ENCODE data around the gene INTS15.

DNA sequence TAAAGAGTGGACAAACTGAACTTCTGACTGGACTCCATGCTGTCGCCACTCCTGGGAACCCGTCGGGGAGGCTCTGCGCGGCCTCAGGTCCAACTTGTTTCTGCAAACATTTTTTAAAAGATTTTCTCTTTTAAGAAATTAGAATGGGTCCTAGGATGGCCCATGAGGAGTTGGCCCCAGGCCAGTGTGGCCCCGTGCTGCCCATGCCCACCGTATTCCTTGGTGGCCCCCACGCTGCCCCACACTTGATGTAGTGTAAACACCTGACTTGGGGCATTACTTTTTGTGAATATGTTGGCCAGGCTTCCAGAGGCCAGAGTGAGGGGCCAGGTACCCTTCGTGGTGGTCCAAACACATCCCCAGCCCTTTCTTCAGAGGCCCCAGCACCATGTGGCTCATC is 66.6 kb downstream of the INTS15 start:
- TF ChIP-seq NBN (IDR thresholded peaks at IDR 0.05) (no peak), NFXL1 (IDR thresholded peaks at IDR 0.05; ENCODE audit: borderline replicate concordance) (no peak), KDM1A (IDR thresholded peaks at IDR 0.05; ENCODE audit: borderline replicate concordance) (no peak), RCOR1 (conservative IDR thresholded peaks at IDR 0.05; ENCODE audit: low read depth, low read length) (no peak), POU2F2 (IDR thresholded peaks at IDR 0.05; ENCODE audit: borderline replicate concordance, low read depth, low read length) (no peak)
- TF ChIP-seq, protein P1, sequence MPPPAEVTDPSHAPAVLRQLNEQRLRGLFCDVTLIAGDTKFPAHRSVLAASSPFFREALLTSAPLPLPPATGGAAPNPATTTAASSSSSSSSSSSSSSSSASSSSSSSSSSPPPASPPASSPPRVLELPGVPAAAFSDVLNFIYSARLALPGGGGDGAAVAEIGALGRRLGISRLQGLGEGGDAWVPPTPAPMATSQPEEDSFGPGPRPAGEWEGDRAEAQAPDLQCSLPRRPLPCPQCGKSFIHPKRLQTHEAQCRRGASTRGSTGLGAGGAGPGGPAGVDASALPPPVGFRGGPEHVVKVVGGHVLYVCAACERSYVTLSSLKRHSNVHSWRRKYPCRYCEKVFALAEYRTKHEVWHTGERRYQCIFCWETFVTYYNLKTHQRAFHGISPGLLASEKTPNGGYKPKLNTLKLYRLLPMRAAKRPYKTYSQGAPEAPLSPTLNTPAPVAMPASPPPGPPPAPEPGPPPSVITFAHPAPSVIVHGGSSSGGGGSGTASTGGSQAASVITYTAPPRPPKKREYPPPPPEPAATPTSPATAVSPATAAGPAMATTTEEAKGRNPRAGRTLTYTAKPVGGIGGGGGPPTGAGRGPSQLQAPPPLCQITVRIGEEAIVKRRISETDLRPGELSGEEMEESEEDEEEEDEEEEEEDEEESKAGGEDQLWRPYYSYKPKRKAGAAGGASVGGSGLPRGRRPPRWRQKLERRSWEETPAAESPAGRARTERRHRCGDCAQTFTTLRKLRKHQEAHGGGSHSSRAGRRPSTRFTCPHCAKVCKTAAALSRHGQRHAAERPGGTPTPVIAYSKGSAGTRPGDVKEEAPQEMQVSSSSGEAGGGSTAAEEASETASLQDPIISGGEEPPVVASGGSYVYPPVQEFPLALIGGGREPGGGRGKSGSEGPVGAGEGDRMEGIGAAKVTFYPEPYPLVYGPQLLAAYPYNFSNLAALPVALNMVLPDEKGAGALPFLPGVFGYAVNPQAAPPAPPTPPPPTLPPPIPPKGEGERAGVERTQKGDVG (CRISPR knock-in tag; IDR thresholded peaks at IDR 0.05) = no peak
- TF ChIP-seq, protein P2, sequence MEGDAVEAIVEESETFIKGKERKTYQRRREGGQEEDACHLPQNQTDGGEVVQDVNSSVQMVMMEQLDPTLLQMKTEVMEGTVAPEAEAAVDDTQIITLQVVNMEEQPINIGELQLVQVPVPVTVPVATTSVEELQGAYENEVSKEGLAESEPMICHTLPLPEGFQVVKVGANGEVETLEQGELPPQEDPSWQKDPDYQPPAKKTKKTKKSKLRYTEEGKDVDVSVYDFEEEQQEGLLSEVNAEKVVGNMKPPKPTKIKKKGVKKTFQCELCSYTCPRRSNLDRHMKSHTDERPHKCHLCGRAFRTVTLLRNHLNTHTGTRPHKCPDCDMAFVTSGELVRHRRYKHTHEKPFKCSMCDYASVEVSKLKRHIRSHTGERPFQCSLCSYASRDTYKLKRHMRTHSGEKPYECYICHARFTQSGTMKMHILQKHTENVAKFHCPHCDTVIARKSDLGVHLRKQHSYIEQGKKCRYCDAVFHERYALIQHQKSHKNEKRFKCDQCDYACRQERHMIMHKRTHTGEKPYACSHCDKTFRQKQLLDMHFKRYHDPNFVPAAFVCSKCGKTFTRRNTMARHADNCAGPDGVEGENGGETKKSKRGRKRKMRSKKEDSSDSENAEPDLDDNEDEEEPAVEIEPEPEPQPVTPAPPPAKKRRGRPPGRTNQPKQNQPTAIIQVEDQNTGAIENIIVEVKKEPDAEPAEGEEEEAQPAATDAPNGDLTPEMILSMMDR (IDR thresholded peaks at IDR 0.05 in 2 of 3, conservative IDR thresholded peaks at IDR 0.05 in 1 of 3; ENCODE audit: control insufficient read depth in 2 of 3, extremely low read depth in 1 of 3, insufficient read depth in 1 of 3, low read depth in 3 of 3, low read length in 3 of 3) = no peak
